GM18502 (cell line): ENCODE results near the gene EWSR1.
"Not testable (repeated sequence)": the region's sequence is repeated elsewhere in the genome, so short reads cannot be mapped to it uniquely, and the experiment has no call there.

Experiments used
- ATAC-seq: cut with Tn5 transposase; IDR thresholded peaks from one replicate; pipeline ENCODE4 v1.9.1; 2021; ENCODE audit warnings: mild to moderate bottlenecking; ENCODE audit not compliant: unreplicated experiment, poor library complexity

The EWSR1 gene

GRCh38 chr22:29245626-29246385, 22.3 kb upstream of the EWSR1 start:
- ATAC-seq, result no peak

- not testable (repeated sequence) for ATAC-seq
Observed at GRCh38 chr22:29247891-29248290, 20.2 kb upstream of the EWSR1 start.

GRCh38 chr22:29251265-29251664, 16.8 kb upstream of the EWSR1 start:
- ATAC-seq, result no peak

- ATAC-seq, result no peak
Observed at GRCh38 chr22:29251981-29252911, 15.8 kb upstream of the EWSR1 start.

- ATAC-seq, result no peak
Observed at GRCh38 chr22:29253561-29254285, 14.3 kb upstream of the EWSR1 start.

- ATAC-seq, result no peak
Observed at GRCh38 chr22:29254286-29254660, 13.8 kb upstream of the EWSR1 start.

- ATAC-seq, result no peak
Observed at GRCh38 chr22:29255064-29255621, 12.9 kb upstream of the EWSR1 start.

GRCh38 chr22:29256606-29257325, 11.3 kb upstream of the EWSR1 start:
- no peak for ATAC-seq

- ATAC-seq, result no peak
Observed at GRCh38 chr22:29257751-29258181, 10.3 kb upstream of the EWSR1 start.

- no peak for ATAC-seq
Observed at GRCh38 chr22:29258407-29259252, 9.4 kb upstream of the EWSR1 start.

GRCh38 chr22:29259253-29259899, 8.7 kb upstream of the EWSR1 start:
- ATAC-seq, result no peak

GRCh38 chr22:29260031-29260560, 8.0 kb upstream of the EWSR1 start:
- no peak for ATAC-seq

GRCh38 chr22:29260601-29261315, 7.3 kb upstream of the EWSR1 start:
- no peak for ATAC-seq

- ATAC-seq, result no peak
Observed at GRCh38 chr22:29263791-29264276, 4.2 kb upstream of the EWSR1 start.

- no peak for ATAC-seq
Observed at GRCh38 chr22:29265305-29265704, 2.8 kb upstream of the EWSR1 start.

- no peak for ATAC-seq
Observed at GRCh38 chr22:29265929-29266328, 2.1 kb upstream of the EWSR1 start.
